Stimulated activated CD8-positive, alpha-beta memory T cell treated with anti-CD3 and anti-CD28 coated beads, Interleukin-12 subunit alpha, Interleukin-12 subunit beta, amount 100 ng/mL, for 24 hours (primary cell): ENCODE measurements around the gene SLC38A1.
"Not testable (repeated sequence)": the region's sequence is repeated elsewhere in the genome, so short reads cannot be mapped to it uniquely, and the experiment has no call there.

ENCODE experiments used
- DNase-seq: peaks from one replicate; pipeline ENCODE4 v3.0.0-alpha.2; 2020; ENCODE audit errors: extremely low read depth

Gene SLC38A1

GRCh38 chr12:46165191-46165590 is 103.7 kb downstream of the SLC38A1 start:
- DNase-seq: no peak

- DNase-seq: no peak
These were observed 104.6 kb downstream of the SLC38A1 start for GRCh38 chr12:46164186-46164761.

GRCh38 chr12:46162549-46163076 is 106.2 kb downstream of the SLC38A1 start:
- DNase-seq: not testable (repeated sequence)

GRCh38 chr12:46160981-46161690 is 107.7 kb downstream of the SLC38A1 start:
- DNase-seq: no peak

- DNase-seq: no peak
These were observed 108.5 kb downstream of the SLC38A1 start for GRCh38 chr12:46160101-46160980.

- DNase-seq: no peak
These were observed 109.4 kb downstream of the SLC38A1 start for GRCh38 chr12:46159309-46159901.

- no peak for DNase-seq
These were observed 110.3 kb downstream of the SLC38A1 start for GRCh38 chr12:46158501-46158900.

- no peak for DNase-seq
These were observed 114.4 kb downstream of the SLC38A1 start for GRCh38 chr12:46154221-46154985.

GRCh38 chr12:46153268-46153872 is 115.5 kb downstream of the SLC38A1 start:
- no peak for DNase-seq

GRCh38 chr12:46152456-46152855 is 116.4 kb downstream of the SLC38A1 start:
- no peak for DNase-seq

GRCh38 chr12:46150735-46151134 is 118.1 kb downstream of the SLC38A1 start:
- no peak for DNase-seq

- no peak for DNase-seq
These were observed 118.9 kb downstream of the SLC38A1 start for GRCh38 chr12:46149905-46150304.

GRCh38 chr12:46149079-46149464 is 119.8 kb downstream of the SLC38A1 start:
- no peak for DNase-seq

- DNase-seq: no peak
These were observed 120.3 kb downstream of the SLC38A1 start for GRCh38 chr12:46148327-46149078.

- DNase-seq: no peak
These were observed 121.7 kb downstream of the SLC38A1 start for GRCh38 chr12:46147144-46147543.

- DNase-seq: no peak
These were observed 123.0 kb downstream of the SLC38A1 start for GRCh38 chr12:46145881-46146280.

- DNase-seq: no peak
These were observed 124.4 kb downstream of the SLC38A1 start for GRCh38 chr12:46144433-46144832.

GRCh38 chr12:46136249-46136648 is 132.6 kb downstream of the SLC38A1 start:
- no peak for DNase-seq

GRCh38 chr12:46135750-46136149 is 133.1 kb downstream of the SLC38A1 start:
- DNase-seq: no peak

- no peak for DNase-seq
These were observed 134.0 kb downstream of the SLC38A1 start for GRCh38 chr12:46134852-46135251.
